Esophagus muscularis mucosa (tissue), 4 donors: Measurements from ENCODE around the gene TBC1D5. TPM values are rescaled to one million over a fixed set of nuclear protein-coding genes. Genes with fewer than 3 reads are reported as not detected.

Experiments used
- DNase-seq: peaks from one replicate; pipeline ENCODE4 v3.0.0-alpha.2; 2017; ENCODE audit errors: extremely low spot score
- H3K27ac ChIP-seq, 4 donors: fragments of 200-600 bp; sonication (generic); replicated peaks in 1 of 4; 1 replicate in 3 of 4; 2 replicates in 1 of 4; pipeline ENCODE4 v1.5.1; 2016 to 2019; ENCODE audit warnings: mild to moderate bottlenecking in 1 of 4
- H3K27me3 ChIP-seq, 4 donors: fragments of 200-600 bp; sonication (generic); one replicate each; pipeline versions ENCODE4 v1.5.1 to v1.6.0; 2016 to 2019
- H3K36me3 ChIP-seq, 4 donors: fragments of 200-600 bp; sonication (generic); one replicate each; pipeline ENCODE4 v1.5.1; 2016 to 2019
- H3K4me1 ChIP-seq, 4 donors: fragments of 200-600 bp; sonication (generic); one replicate each; pipeline ENCODE4 v1.5.1; 2016 to 2019
- H3K4me3 ChIP-seq, 4 donors: fragments of 200-600 bp; sonication (generic); 1 replicate in 2 of 4; 2 replicates in 2 of 4; pipeline ENCODE4 v1.5.1; 2016 to 2019; ENCODE audit warnings: mild to moderate bottlenecking in 4 of 4, moderate library complexity in 1 of 4
- H3K9me3 ChIP-seq, 4 donors: fragments of 200-600 bp; sonication (generic); 1 replicate in 3 of 4; 2 replicates in 1 of 4; pipeline ENCODE4 v1.5.1; 2016 to 2019
- CTCF ChIP-seq, 3 experiments: fragments of 200-600 bp in 2 of 3; fragments of 450-650 bp in 1 of 3; sonication (generic) in 2 of 3; IDR thresholded peaks; one replicate each; pipeline ENCODE4 v1.5.1; 2017 to 2019; ENCODE audit warnings: antibody characterized with exemption in 3 of 3, mild to moderate bottlenecking in 2 of 3, moderate library complexity in 1 of 3
- EP300 ChIP-seq: sonication (generic); formaldehyde crosslinking; IDR thresholded peaks from one replicate; pipeline ENCODE4 v1.6.1; 2017; ENCODE audit warnings: antibody characterized with exemption
- POLR2A ChIP-seq: fragments of 450-650 bp; IDR thresholded peaks from one replicate; pipeline ENCODE4 v1.6.1; 2017; ENCODE audit warnings: antibody characterized with exemption, moderate library complexity, mild to moderate bottlenecking, low read depth
- POLR2AphosphoS5 ChIP-seq, 2 donors: sonication (generic); formaldehyde crosslinking; IDR thresholded peaks; one replicate each; pipeline ENCODE4 v1.6.1; 2017; ENCODE audit warnings: antibody characterized with exemption in 2 of 2
- WGBS: methylation state at CpG from one replicate; pipeline ENCODE4 v1.1.5; 2018; 5-methylcytosine and 5-hydroxymethylcytosine counted together
- intact Hi-C: fragments of 100-400 bp; cut with DNase I; formaldehyde crosslinking; loops from one replicate; pipeline ENCODE4 v1.15.1; 2023
- total RNA-seq, 4 donors: library from RNA; depleted of rRNA; stranded (reverse); fragments of >200 nt; gene quantifications; one replicate each; pipeline versions ENCODE4 v1.1.0 to v1.2.1, GENCODE V29; 2016

Gene TBC1D5
- total RNA-seq, 4 donors from 2014 or later, result 54.0 to 83.1 (median 63.6) TPM

GRCh38 chr3:17550624-17551023 lies 191.8 kb downstream of the TBC1D5 start:
- intact Hi-C loops, result no loop called here
- no peak for TF ChIP-seq CTCF (IDR thresholded peaks at IDR 0.05)
- TF ChIP-seq POLR2A, result no peak
- TF ChIP-seq POLR2AphosphoS5 (IDR thresholded peaks at IDR 0.05), result no peak
- TF ChIP-seq EP300, result no peak

GRCh38 chr3:17546500-17547255 lies 195.8 kb downstream of the TBC1D5 start:
- no peak overlapping the region for H3K27ac ChIP-seq
- H3K4me1 ChIP-seq, result peaks cover 0 to 6% (median 0%) of the 10 kb centered on the region in 4 donors
- H3K36me3 ChIP-seq, result no peaks in the 10 kb centered on the region
- no peak overlapping the region for H3K4me3 ChIP-seq
- H3K9me3 ChIP-seq, result no peaks in the 10 kb centered on the region
- WGBS, result 88% methylated on average over 10 of the region's 10 CpGs
- intact Hi-C loops, result no loop called here
- H3K27me3 ChIP-seq, result no peaks in the 10 kb centered on the region
- TF ChIP-seq CTCF (IDR thresholded peaks at IDR 0.05) (no peak), EP300 (no peak), POLR2AphosphoS5 (IDR thresholded peaks at IDR 0.05) (no peak), POLR2A (no peak)
- DNase-seq, result no peak

More at GRCh38 chr3:17550624-17551023, 191.8 kb downstream of the TBC1D5 start:
- H3K36me3 ChIP-seq, result no peaks in the 10 kb centered on the region
- H3K9me3 ChIP-seq, result no peaks in the 10 kb centered on the region
- H3K4me3 ChIP-seq, result no peak overlapping the region
- DNase-seq, result no peak
- peaks cover 5 to 28% (median 14%) of the 10 kb centered on the region in 4 donors for H3K4me1 ChIP-seq
- no peaks in the 10 kb centered on the region for H3K27me3 ChIP-seq
- H3K27ac ChIP-seq, result no peak overlapping the region

- no peak overlapping the region for H3K27ac ChIP-seq
- H3K4me1 ChIP-seq, result no peaks in the 10 kb centered on the region
- intact Hi-C loops, result no loop called here
- H3K27me3 ChIP-seq, result no peaks in the 10 kb centered on the region
- no peaks in the 10 kb centered on the region for H3K9me3 ChIP-seq
- no peak for DNase-seq
- no peak for TF ChIP-seq CTCF (IDR thresholded peaks at IDR 0.05)
- no peaks in the 10 kb centered on the region for H3K36me3 ChIP-seq
- WGBS, result 95% methylated on average over 2 of the region's 2 CpGs
- no peak overlapping the region for H3K4me3 ChIP-seq
These were observed 197.8 kb downstream of the TBC1D5 start for GRCh38 chr3:17544632-17545031.

- intact Hi-C loops, result no loop called here
- no peak for DNase-seq
- no peak for TF ChIP-seq POLR2A
- no peak for TF ChIP-seq POLR2AphosphoS5 (IDR thresholded peaks at IDR 0.05)
- no peak for TF ChIP-seq EP300
- no peak for TF ChIP-seq CTCF (IDR thresholded peaks at IDR 0.05)
- H3K9me3 ChIP-seq, result no peaks in the 10 kb centered on the region
- no peak overlapping the region for H3K4me3 ChIP-seq
- H3K36me3 ChIP-seq, result no peaks in the 10 kb centered on the region
- H3K4me1 ChIP-seq, result no peaks in the 10 kb centered on the region
- no peak overlapping the region for H3K27ac ChIP-seq
- 97% methylated on average over 1 of the region's 1 CpG for WGBS
- no peaks in the 10 kb centered on the region for H3K27me3 ChIP-seq
These were observed 199.8 kb downstream of the TBC1D5 start for GRCh38 chr3:17542591-17542990.

GRCh38 chr3:17539436-17539835 lies 203.0 kb downstream of the TBC1D5 start:
- H3K4me1 ChIP-seq, result peaks cover 5 to 7% (median 6%) of the 10 kb centered on the region in 4 donors
- no peak overlapping the region for H3K4me3 ChIP-seq
- no peak overlapping the region for H3K27ac ChIP-seq
- H3K9me3 ChIP-seq, result no peaks in the 10 kb centered on the region
- H3K36me3 ChIP-seq, result no peaks in the 10 kb centered on the region
- H3K27me3 ChIP-seq, result no peaks in the 10 kb centered on the region
- intact Hi-C loops, result no loop called here
- no peak for DNase-seq
- WGBS, result 95% methylated on average over 3 of the region's 3 CpGs
- TF ChIP-seq POLR2AphosphoS5 (IDR thresholded peaks at IDR 0.05) (no peak), CTCF (IDR thresholded peaks at IDR 0.05) (no peak), POLR2A (no peak), EP300 (no peak)
